HG03039 (cell line): ENCODE results near the gene ADAMTSL3.

Experiments
- ATAC-seq: cut with Tn5 transposase; IDR thresholded peaks from one replicate; pipeline ENCODE4 v1.9.1; 2021; ENCODE audit warnings: mild to moderate bottlenecking, moderate library complexity; ENCODE audit not compliant: unreplicated experiment

Gene ADAMTSL3

GRCh38 chr15:83858820-83859505 lies 205.0 kb downstream of the ADAMTSL3 start:
- ATAC-seq: no peak

DNA sequence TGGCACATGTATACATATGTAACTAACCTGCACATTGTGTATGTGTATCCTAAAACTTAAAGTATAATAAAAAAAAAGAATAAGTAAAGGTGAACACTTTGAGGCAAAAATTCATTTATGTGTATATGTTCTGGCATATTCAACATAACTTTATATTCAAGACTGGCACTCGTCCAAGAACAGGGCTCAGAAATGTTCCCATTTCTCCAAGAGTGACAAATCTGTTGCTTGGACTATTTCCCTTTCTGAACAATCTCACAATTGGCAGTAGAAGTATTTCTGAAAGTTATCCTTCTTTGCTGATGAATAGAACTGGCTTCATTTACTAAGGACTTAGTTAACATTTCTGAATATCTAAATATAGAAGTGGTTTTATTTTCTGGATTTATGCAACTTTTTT lies 212.8 kb downstream of the ADAMTSL3 start:
- no peak for ATAC-seq

GRCh38 chr15:83869341-83869740 lies 215.4 kb downstream of the ADAMTSL3 start:
- no peak for ATAC-seq

DNA sequence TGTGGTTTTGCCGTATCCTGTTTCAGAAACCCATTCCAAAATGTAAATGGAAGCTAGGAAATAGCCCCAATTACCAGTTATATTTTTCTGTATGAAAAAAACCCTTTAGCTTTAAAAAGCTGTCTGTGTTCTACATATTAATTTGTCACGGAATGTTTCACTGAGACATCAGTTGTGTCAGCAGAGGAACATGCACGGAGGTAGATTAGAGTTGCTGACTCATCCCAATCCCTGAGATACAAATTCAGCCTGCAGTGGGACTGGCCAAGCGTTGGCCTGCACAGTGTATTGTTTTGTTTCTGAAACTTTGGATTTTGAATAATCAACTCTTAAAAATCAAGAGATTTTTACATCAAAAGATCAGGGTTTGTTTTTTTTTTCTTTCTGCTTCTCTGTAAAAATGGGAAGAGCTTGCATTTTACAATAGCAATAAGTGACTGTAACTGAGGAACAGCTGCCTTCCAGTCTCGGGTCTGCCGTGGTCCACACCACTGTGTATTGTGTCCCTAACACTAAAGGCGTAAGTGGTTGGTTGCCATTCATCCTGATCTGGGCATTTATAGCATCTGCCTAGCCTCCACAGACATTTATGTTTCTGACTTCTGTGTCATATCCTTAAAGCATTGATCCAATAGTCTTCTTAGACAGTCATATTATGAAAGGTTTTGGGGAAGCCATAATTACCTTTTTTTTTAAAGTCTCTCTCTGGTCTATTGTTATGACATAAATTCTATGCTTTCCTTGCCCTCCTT lies 218.1 kb downstream of the ADAMTSL3 start:
- ATAC-seq: peak; percentile 59

GRCh38 chr15:83873966-83874365 lies 220.0 kb downstream of the ADAMTSL3 start:
- no peak for ATAC-seq

DNA sequence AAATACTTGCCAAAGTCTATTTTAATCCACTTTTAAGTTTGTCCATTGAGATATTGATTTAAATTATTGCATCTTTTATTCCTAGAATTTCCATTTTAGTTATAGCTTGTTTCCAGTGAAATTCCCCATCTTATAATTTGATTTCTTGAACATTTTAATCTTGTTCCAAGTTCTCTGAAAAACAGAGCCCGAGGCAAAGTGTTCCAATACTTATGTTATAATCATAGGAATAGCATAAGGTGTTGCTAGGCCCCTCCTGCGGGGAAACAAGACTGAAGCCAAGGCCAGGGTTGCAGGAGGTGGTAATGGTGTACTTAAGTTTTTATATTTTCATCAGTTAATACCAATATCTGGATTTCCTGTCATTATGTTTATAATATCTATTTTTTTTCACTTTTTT lies 226.6 kb downstream of the ADAMTSL3 start:
- no peak for ATAC-seq

DNA sequence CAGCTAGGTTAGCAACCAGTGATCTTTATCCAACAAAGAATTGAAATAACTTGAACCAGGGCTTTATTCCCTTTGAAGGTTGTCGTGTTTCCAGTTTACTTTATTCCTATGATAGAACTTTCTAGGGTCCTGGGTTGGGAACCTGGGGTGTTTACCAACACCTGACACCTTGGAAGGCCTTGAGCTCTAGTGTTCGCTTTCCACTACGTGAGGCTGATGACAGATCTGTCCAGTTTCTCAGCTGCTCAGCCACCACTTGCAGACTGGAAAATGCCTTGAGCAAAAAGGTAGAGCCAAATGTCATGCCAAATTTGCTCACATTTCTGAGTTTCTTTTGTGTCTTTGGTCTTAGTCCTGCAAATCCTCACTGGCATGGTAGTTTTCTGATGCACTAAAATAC lies 227.2 kb downstream of the ADAMTSL3 start:
- no peak for ATAC-seq

- ATAC-seq: no peak
Observed at GRCh38 chr15:83886321-83886720, 232.4 kb downstream of the ADAMTSL3 start.

DNA sequence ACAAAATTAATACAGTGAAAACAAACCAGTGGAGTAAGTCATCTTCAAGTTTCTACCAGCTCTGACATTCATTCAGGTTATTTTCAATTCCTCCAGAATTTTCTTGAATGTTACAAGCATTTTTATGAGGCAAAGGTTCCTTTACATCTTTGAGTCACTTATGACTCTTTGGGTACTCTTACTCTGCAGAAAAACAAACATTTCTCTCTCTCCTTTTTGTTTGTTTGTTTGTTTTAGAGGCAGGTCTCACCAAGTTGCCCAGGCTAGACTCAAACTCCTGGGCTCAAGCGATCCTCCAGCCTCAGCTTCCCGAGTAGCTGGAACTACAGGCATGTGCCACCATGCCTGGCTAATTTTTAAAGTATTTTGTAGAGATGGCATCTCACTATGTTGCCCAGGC lies 233.5 kb downstream of the ADAMTSL3 start:
- no peak for ATAC-seq

DNA sequence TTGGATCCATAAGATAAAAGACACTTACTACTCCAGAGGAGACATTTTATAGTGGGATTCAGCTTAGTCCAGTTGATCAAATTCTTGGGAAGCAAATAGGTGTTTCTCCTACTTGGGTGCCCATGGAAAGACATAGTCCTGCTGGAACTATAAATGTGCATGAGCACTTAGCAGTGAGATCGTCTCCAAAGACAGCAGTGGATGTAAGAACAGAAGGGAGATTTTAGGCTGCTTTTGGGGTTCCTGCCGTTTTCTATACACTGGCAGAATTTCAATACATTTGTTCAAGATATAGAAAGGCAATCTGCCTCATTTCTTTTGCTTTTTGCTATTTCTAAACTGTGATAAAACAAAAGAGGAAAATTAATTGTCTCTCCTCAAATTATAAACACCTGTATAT lies 234.0 kb downstream of the ADAMTSL3 start:
- ATAC-seq: no peak

GRCh38 chr15:83889995-83890394 lies 236.1 kb downstream of the ADAMTSL3 start:
- ATAC-seq: no peak

DNA sequence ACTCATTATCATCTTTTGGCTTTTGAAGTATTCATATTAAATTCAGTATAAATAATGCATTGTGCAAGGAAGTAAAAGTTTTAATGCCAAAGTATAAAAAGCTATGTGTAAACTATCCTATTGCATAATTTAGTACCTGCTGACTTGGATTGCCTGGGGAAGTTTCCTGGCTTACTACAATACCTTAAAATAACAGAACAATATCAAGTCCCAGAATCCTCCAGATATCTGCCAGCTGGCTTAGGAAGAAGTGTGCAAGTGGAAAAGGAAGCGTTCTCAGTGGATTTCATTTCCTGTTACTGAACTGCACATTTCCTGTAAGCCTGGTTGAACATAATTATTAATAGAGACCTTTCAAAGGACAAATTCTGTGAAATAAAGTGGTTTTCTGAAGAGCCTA lies 236.7 kb downstream of the ADAMTSL3 start:
- no peak for ATAC-seq

GRCh38 chr15:83892498-83892897 lies 238.6 kb downstream of the ADAMTSL3 start:
- no peak for ATAC-seq

- ATAC-seq: no peak
Observed at GRCh38 chr15:83893308-83893707, 239.4 kb downstream of the ADAMTSL3 start.

DNA sequence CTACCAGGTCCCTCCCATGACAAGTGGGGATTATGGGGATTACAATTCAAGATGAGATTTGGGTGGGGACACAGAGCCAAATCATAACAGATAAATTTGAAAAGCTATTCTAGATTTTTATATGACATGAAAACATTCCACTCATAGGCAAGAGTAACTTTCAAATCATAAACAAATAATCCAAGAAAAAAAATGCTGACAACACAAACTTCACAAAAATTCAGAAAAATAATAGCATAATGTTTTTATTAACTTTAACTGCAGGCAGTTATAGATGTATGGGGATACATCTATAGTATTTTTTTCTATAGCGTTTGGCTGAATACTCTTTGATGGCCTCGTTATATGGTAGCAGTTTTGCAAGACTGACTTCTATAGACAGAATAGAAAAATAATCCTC lies 243.1 kb downstream of the ADAMTSL3 start:
- no peak for ATAC-seq

DNA sequence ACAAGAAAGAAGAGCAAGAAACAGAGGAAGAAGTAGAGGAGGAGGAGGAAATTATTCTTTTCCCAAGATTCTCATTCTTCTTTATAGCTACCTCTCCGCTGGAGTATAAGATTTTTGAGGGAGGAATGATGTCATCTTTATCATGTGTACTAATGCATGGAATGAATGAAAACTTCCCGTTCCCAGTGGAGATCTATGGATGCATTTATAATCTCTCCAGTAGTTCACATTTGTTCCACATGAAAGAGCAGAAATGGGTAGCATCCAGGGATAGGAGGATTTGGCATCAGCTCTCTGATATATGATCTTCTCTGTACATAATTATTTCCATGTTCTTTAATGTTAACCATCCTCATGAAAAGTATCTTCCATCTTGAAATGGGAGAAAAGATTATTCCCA lies 244.4 kb downstream of the ADAMTSL3 start:
- ATAC-seq: no peak

- ATAC-seq: no peak
Observed at GRCh38 chr15:83899670-83900069, 245.7 kb downstream of the ADAMTSL3 start.

DNA sequence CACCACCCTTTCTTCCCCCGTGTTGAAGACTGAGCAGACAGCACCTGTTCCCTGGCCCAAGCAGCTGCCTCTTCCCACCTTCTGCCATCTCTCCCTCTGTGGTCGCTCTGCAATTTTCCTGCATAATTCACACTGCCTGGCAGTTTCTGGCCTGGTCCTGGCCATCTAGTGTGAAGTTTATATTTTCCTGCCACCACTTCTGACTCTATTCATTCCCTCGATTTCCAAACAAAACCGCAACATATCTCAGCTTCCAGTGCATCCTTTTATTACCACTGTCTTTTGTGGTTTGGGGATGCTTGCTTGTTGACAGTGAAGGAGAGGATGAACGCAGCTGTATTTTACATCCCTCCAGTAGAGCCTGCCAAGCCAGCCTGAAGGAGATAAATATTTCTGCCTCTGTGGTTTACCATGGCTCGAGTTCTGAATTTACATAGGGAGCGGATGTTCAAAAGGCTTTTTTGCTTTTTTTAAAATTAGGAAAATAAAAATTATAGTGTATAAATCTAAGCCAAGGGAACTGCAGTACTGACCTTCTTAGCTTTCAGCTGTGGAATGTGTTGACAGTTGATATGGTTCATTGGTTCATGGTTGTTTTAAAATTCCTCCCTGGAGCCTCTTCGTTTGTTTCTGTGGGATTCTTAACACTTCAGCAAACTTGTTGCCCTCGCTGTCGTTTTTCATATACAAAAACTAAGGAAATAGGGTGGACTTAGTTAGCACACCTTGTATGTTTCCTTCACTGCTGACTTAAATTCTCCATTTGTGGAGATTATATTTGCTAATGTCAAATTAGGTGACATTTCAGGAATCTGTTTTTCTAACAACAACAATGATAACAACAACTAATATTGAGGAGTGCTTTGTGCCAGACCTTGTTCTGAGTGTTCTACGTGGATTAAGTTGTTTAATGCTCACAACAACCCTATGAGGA lies 250.5 kb downstream of the ADAMTSL3 start:
- ATAC-seq: no peak

DNA sequence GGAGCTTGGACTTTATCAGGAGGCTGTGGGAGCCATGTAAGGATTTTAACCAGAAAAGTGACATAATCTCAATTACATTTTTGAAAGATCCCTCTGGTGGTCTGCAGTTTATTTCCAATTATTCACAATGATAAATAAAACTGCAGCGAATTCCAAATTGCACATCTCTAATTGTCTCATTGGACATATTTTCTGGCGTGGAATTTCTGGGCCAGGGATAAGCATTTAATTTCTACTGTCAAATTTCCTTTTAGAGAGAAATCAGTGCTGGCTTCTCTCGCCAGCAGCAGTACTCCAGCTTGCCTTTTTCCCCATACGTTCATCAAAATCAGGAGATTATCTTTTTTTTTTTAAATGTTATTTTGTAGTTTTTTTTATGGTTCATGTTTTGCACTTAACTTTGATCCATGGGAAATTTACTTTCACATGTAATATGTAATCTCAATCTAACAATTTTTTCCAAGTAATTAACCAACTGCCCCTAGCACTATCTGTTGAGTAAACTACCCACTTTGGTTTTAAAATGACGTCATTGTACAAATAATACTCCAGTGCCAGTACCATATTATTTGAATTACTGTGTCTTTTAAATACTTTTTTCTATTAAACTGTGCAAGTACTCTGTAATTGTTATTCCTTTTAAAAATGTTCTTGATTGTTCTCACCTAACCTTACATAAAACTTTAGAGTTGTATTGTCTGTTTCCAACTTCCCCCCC lies 251.8 kb downstream of the ADAMTSL3 start:
- no peak for ATAC-seq

- no peak for ATAC-seq
Observed at GRCh38 chr15:83911345-83911744, 257.4 kb downstream of the ADAMTSL3 start.

- ATAC-seq: no peak
Observed at GRCh38 chr15:83912343-83912742, 258.4 kb downstream of the ADAMTSL3 start.
